Left lung (tissue), 10 donors: ENCODE results near the gene C8G. TPM values are rescaled to one million over a fixed set of nuclear protein-coding genes. Genes with fewer than 3 reads are reported as not detected.

Experiments
- ATAC-seq: fragments of 200-7000 bp; cut with Tn5 transposase; one replicate; pipeline ENCODE4 v1.9.1; 2020; ENCODE audit warnings: moderate library complexity
- DNase-seq, 4 donors: peaks; one replicate each; pipeline ENCODE4 v3.0.0-alpha.2; 2013 to 2020
- H3K27ac ChIP-seq, 2 donors: fragments of 200-600 bp; sonication (generic) in 1 of 2; one replicate each; pipeline versions ENCODE4 v1.5.0 to v1.8.0; 2020 to 2021
- H3K27me3 ChIP-seq, 2 donors: fragments of 200-600 bp; sonication (generic) in 1 of 2; one replicate each; pipeline versions ENCODE4 v1.5.0 to v1.8.0; 2020 to 2021
- H3K36me3 ChIP-seq, 2 donors: fragments of 200-600 bp; sonication (generic) in 1 of 2; one replicate each; pipeline versions ENCODE4 v1.5.0 to v1.8.0; 2020 to 2021
- H3K4me1 ChIP-seq, 2 donors: fragments of 200-600 bp; one replicate each; pipeline ENCODE4 v1.8.0; 2021
- H3K4me3 ChIP-seq, 2 donors: fragments of 200-600 bp; sonication (generic) in 1 of 2; one replicate each; pipeline versions ENCODE4 v1.5.0 to v1.8.0; 2020 to 2021; ENCODE audit warnings: mild to moderate bottlenecking in 1 of 2
- H3K9me3 ChIP-seq, 2 donors: fragments of 200-600 bp; sonication (generic) in 1 of 2; one replicate each; pipeline versions ENCODE4 v1.5.0 to v1.8.0; 2020 to 2021
- CTCF ChIP-seq, 2 donors: fragments of 200-600 bp; sonication (generic) in 1 of 2; IDR thresholded peaks; one replicate each; pipeline versions ENCODE4 v1.5.0 to v1.8.0; 2021; ENCODE audit warnings: antibody characterized with exemption in 2 of 2
- intact Hi-C, 2 donors: fragments of 100-400 bp; cut with DNase I; formaldehyde crosslinking; loops; one replicate each; pipeline versions ENCODE4 v1.11.2 to v1.14.2; 2022
- polyA plus RNA-seq, 6 donors: library from polyadenylated mRNA; unstranded; fragments of 120-200 nt; gene quantifications; one replicate each; pipeline ENCODE4 v1.2.1, GENCODE V29; 2013; ENCODE audit not compliant: insufficient read length in 6 of 6
- total RNA-seq, 2 donors: library from RNA; stranded (reverse); fragmentation: NEBNext Ultra II Directional; extraction: Animal tissue kit (Norgen Biotek cat#: 25700); gene quantifications; one replicate each; pipeline ENCODE4 v1.2.1, GENCODE V29; 2021
- donor health status: DM: no; HTN: yes; CAD: no.
- donor health status: DM: no; HTN: no; CAD: no.

The C8G gene
- total and polyA plus RNA-seq, 8 donors = 0.47 to 1.2 (median 0.85) TPM

- Histone ChIP-seq H3K9me3 (no peaks in the 10 kb centered on the region), H3K27ac (no peak overlapping the region), H3K4me1 (peaks cover 20 to 24% of the 10 kb centered on the region in 2 donors), H3K27me3 (no peaks in the 10 kb centered on the region), H3K36me3 (peaks cover 0 to 62% of the 10 kb centered on the region in 2 donors), H3K4me3 (no peak overlapping the region)
- no peak for TF ChIP-seq CTCF (IDR thresholded peaks at IDR 0.05)
- intact Hi-C loops = no loop called here
- ATAC-seq (no peak), DNase-seq (no peak)
Measured at GRCh38 chr9:136906266-136906665, 38.8 kb upstream of the C8G start.

- peaks cover 10 to 16% of the 10 kb centered on the region in 2 donors for H3K4me1 ChIP-seq
- no peaks in the 10 kb centered on the region for H3K27me3 ChIP-seq
- no peaks in the 10 kb centered on the region for H3K9me3 ChIP-seq
- intact Hi-C loops = no loop called here
- H3K36me3 ChIP-seq = peaks cover 0 to 66% of the 10 kb centered on the region in 2 donors
- TF ChIP-seq CTCF (IDR thresholded peaks at IDR 0.05) = no peak
- ATAC-seq = no peak
- no peak for DNase-seq
- H3K4me3 ChIP-seq = no peak overlapping the region
- no peak overlapping the region for H3K27ac ChIP-seq
Measured at GRCh38 chr9:136907011-136907914, 37.8 kb upstream of the C8G start.

- Histone ChIP-seq H3K36me3 (peaks cover 0 to 76% of the 10 kb centered on the region in 2 donors), H3K4me3 (no peak overlapping the region), H3K4me1 (peaks cover 0 to 9% of the 10 kb centered on the region in 2 donors), H3K27ac (no peak overlapping the region), H3K9me3 (no peaks in the 10 kb centered on the region), H3K27me3 (no peaks in the 10 kb centered on the region)
- TF ChIP-seq CTCF (IDR thresholded peaks at IDR 0.05) = no peak
- ATAC-seq = no peak
- no peak for DNase-seq
- intact Hi-C loops = no loop called here
Measured at GRCh38 chr9:136910197-136910900, 34.7 kb upstream of the C8G start.

GRCh38 chr9:136910901-136911245 is 34.2 kb upstream of the C8G start:
- Histone ChIP-seq H3K27me3 (no peaks in the 10 kb centered on the region), H3K4me1 (peaks cover 0 to 9% of the 10 kb centered on the region in 2 donors), H3K9me3 (no peaks in the 10 kb centered on the region), H3K27ac (no peak overlapping the region), H3K36me3 (peaks cover 0 to 80% of the 10 kb centered on the region in 2 donors), H3K4me3 (no peak overlapping the region)
- TF ChIP-seq CTCF (IDR thresholded peaks at IDR 0.05) = no peak
- ATAC-seq (no peak), DNase-seq (no peak)
- intact Hi-C loops = no loop called here
